ENCODE measurements around the gene SRRM1. TPM values are rescaled to one million over a fixed set of nuclear protein-coding genes. Genes with fewer than 3 reads are reported as not detected.

The SRRM1 gene
- total RNA-seq, 1 experiment from 2014 or later, result 290 TPM

GRCh38 chr1:24640288-24640687, 2.8 kb upstream of the SRRM1 start:
- no peak overlapping the region for H3K27ac Mint-ChIP-seq
- Histone ChIP-seq H3K4me1 (ENCODE audit: insufficient read depth, low read length) (no peaks in the 10 kb centered on the region), H3K23me2 (ENCODE audit: insufficient read length, low read depth, low read length, poor library complexity, severe bottlenecking) (peaks cover 7% of the 10 kb centered on the region), H3K4ac (ENCODE audit: low read depth, low read length) (no peak overlapping the region), H3K79me1 (ENCODE audit: insufficient read depth, low read depth, low read length, poor library complexity, severe bottlenecking) (no peaks in the 10 kb centered on the region), H2BK15ac (ENCODE audit: low read depth, low read length) (no peak overlapping the region), H2BK12ac (ENCODE audit: insufficient read length, low read depth, low read length) (no peak overlapping the region), H4K5ac (ENCODE audit: insufficient read length, low read depth, low read length) (no peak overlapping the region), H3K14ac (ENCODE audit: insufficient read depth, low read length) (no peak overlapping the region), H3T11ph (ENCODE audit: low read length) (no peak overlapping the region), H4K91ac (ENCODE audit: insufficient read length, low read depth, low read length) (no peak overlapping the region), H3K23ac (ENCODE audit: insufficient read length, low read depth, low read length) (no peak overlapping the region), H3K18ac (ENCODE audit: insufficient read length, low read depth, low read length) (no peak overlapping the region), H3K9ac (ENCODE audit: extremely low read depth, insufficient read length, low read length) (no peak overlapping the region), H4K20me1 (ENCODE audit: control insufficient read depth, insufficient read depth, insufficient read length) (no peaks in the 10 kb centered on the region), H3K27ac (ENCODE audit: insufficient read length, low read depth, low read length) (no peak overlapping the region), H2BK5ac (ENCODE audit: insufficient read length, low read length) (no peak overlapping the region), H3K79me2 (ENCODE audit: insufficient read depth, low read length) (peaks cover 19% of the 10 kb centered on the region), H3K9me3 (ENCODE audit: control insufficient read depth, low read depth, low read length) (no peaks in the 10 kb centered on the region), H2BK120ac (ENCODE audit: low read depth, low read length, poor library complexity, severe bottlenecking) (no peak overlapping the region), H3K27me3 (ENCODE audit: insufficient read depth, low read length) (no peaks in the 10 kb centered on the region), H2BK20ac (ENCODE audit: low read depth, low read length, poor library complexity, severe bottlenecking) (no peak overlapping the region), H2AFZ (ENCODE audit: low read length) (no peak overlapping the region), H2AK5ac (ENCODE audit: insufficient read length, low read length) (no peak overlapping the region), H3K4me2 (ENCODE audit: insufficient read depth, insufficient read length, low read length) (no peak overlapping the region), H4K8ac (replicated peaks; ENCODE audit: insufficient read length, low read depth, low read length) (no peak overlapping the region), H3K56ac (ENCODE audit: insufficient read length, low read depth, low read length) (no peak overlapping the region)
- H3K4me3 Mint-ChIP-seq, result no peak overlapping the region
- peak; percentile 54 for DNase-seq
- no CpG with 5 or more reads among the region's 7 CpGs for WGBS (ENCODE audit: extremely low coverage, insufficient read length, low lambda C conversion rate)
- H3K4me1 Mint-ChIP-seq, result peaks cover 19% of the 10 kb centered on the region in 2 experiments
- no peaks in the 10 kb centered on the region for H3K9me3 Mint-ChIP-seq
- H3K27me3 Mint-ChIP-seq (ENCODE audit: low read depth), result peaks cover 7% of the 10 kb centered on the region
- TF ChIP-seq CTCF (conservative IDR thresholded peaks at IDR 0.05), result no peak
- peaks cover 7 to 12% (median 9%) of the 10 kb centered on the region in 3 experiments; a peak in 5 of 7 replicates for H3K36me3 Mint-ChIP-seq (ENCODE audit: insufficient read depth in 1 of 3, low read depth in 3 of 3)
